ENCODE data around the gene FOS.

Gene FOS

GRCh38 chr14:75252254-75252837 is 26.3 kb upstream of the FOS start:
- DNase-seq, result no peak

DNA sequence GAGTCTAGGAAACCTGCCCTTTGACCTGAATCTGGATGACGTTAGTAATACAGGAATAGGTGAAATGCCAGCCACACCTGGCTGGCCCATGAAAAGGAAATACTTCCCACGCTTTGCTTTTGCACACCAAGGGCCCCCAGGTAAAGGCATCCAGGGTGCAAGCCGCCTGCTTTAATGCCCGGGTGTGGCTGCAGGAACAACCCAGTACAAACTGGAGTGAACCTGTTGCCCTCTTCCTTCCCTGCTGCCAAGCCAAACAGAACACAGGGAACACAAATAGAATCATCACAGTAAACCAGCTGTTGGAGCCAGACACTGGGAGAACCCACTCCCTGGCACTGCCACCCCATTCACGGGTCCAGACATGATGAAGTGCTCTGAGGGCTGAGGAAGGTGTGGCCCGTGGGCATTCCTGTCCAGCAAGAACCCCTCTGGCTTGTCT is 24.2 kb upstream of the FOS start:
- peak; percentile 67 for DNase-seq

GRCh38 chr14:75254901-75255584 is 23.6 kb upstream of the FOS start:
- DNase-seq, result peak; percentile 49

DNA sequence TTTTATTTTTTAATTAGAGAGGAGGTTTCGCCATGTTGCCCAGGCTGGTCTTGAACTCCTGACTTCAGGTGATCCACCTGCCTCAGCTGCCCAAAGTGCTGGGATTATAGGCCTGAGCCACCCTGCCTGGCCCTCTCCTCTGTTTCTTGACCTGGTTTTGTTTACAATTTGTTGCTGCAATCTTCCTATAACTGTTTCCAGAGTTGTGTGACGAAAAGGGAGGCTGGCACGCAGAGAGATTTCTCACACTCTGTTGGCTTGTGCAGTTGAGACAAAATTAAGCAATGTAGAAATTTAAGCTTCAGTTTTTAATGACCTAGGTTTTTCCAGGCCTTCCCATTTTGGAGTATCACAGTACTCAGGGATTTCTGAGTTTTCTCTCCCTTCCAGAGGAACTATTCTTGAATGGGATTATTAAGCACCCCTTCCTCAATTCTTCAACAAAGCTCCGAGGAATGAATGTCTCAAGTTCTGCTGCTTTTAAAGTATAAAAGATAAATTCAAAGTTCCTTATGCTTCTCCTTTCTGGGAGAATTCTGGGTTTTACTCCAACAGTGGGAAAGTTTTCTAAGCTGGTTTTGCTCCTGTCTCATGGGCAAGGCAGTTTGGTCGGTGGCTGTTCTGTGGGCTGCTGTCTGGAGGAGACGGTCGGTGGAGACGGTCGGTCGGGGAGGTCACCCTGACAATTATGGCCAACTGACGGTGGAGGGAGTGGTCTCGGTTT is 20.4 kb upstream of the FOS start:
- peak; percentile 82 for DNase-seq

DNA sequence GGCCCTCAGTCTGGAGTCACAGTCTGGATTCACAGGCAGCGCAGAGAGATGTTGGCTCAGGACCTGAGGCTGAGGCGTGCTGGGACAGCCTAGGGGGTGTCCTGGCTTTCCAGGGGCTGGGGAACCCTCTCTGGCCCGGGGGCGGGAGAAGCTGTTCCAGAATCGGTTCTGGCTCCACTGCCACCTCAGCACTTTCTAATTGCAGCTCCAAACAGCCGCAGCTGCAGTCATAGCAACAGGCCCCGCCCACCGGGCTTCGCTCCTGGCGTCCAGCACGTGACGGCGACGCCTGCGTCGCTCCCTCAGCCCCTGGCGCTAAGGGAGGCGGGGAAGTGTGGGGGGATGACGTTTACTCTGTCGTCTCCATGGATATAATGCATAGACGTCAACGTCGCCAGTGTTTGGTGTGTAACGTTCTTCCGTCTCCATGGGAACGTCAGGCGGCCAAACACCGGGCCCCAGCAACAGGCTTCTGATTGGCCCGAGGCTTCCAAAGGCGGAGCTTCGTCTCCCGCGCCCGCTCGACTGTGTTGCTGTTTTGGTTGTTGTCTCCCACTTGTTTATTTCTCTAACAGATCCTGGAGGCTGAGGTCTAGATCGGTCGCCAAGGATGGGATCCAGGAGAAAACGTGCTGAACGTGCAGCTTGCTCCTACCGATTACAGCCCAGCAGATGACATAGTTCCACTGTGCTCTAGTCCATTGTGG is 19.7 kb upstream of the FOS start:
- peak; percentile 100 for DNase-seq

DNA sequence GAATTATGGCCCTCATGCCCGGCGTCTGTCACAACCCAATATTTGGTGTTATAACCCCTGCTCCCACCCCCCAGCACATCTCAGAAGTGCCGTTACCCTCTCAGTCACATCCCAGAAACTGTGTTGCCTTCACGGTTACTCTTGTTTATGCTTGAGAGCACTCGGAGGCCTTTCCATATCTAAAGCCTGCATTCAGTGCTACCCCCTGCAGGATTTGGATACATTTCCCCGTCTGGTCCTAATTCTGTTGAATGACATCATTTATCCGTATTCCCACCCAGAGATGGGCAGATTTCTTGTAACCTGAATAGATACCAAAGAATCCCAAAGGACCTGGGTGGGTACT is 19.1 kb upstream of the FOS start:
- no peak for DNase-seq

DNA sequence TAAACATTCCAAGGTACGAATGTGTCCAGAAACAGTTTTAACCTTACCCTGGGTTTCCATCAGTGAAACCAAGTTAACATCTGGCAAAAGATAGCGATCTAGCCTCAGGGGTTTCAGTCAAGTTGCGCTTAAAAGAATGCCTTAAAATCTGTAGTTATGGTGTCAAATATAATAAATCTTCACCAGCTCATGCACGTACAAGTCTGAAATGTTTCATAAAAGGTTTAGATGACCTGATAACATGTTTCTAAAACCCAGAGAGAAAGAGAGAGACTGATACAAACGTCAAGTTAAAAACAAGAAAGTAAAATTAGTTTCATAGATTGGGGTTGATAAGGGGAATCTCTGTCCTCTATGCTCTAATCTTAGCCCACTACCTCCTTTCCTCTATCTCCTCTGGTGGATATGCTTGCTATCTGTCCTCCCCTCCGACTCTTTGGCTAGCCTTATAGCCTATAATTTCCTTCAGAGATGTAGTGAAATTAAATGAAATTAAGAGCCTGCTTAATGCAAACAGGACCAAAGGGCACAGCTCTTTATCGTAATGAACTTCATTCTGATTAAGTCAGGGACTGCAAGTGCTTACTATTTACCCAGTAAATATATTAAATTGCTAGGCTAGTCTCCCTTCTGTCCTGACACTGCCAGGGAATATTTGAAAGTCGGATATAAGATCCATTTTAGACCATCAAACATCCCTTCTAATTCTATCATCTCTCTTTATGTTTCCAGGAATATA is 18.4 kb upstream of the FOS start:
- DNase-seq, result no peak

DNA sequence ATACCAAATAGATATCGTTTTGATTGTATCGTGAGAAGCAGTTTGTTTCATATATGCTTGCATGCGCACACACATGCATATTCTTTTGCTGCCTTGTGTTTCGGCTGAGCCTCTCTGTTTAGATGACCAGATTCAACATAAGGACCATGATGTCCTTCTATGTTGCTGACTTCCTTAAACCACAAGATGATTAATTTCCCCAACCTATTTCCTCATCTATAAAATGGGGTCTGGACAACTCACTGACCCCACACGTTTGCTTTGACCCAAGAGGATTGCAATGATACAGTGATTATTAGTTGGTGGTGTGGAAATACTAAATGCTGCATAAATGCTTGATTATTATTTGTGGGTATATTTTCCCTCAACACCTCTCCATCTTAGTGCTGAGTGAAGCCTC is 16.8 kb upstream of the FOS start:
- no peak for DNase-seq

- DNase-seq, result no peak
Observed at GRCh38 chr14:75262641-75263040, 16.0 kb upstream of the FOS start.

DNA sequence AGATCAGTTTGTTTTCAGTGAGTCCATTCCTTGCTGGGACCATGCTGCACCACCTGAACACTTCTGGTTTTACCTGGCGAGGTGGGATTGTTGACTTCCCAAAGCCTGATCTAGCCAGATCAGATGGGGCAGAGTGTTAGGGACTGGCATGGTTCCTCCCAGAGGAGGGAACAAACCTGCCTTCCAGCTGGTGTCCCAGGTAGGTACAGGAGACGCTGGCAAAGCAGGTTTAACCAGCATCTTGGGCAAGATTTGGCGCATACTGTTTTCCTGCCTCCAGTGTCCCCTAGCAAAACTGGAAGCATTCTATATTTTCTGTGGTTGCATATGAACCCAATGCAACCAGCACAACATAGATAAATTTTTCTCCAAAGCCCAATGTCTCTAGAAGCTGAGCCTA is 14.6 kb upstream of the FOS start:
- no peak for DNase-seq

- DNase-seq, result no peak
Observed at GRCh38 chr14:75267141-75267721, 11.4 kb upstream of the FOS start.

GRCh38 chr14:75268633-75269550 is 9.7 kb upstream of the FOS start:
- DNase-seq, result no peak

DNA sequence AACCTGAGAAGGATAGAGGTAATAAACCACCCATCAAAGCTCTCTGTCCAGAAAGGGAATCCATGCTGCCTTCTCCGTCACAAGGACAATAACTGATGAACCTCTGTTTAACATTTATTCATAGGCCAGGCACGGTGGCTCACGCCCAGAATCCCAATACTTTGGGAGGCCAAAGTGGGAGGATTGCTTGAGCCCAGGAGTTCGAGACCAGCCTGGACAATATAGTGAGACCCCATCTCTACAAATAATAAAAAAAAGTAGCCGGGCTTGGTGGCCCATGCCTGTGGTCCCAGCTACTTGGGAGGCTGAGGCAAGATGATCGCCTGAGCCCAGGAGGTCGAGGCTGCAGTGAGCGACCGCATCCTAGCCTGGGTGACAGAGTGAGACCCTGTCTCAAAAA is 7.1 kb upstream of the FOS start:
- no peak for DNase-seq

DNA sequence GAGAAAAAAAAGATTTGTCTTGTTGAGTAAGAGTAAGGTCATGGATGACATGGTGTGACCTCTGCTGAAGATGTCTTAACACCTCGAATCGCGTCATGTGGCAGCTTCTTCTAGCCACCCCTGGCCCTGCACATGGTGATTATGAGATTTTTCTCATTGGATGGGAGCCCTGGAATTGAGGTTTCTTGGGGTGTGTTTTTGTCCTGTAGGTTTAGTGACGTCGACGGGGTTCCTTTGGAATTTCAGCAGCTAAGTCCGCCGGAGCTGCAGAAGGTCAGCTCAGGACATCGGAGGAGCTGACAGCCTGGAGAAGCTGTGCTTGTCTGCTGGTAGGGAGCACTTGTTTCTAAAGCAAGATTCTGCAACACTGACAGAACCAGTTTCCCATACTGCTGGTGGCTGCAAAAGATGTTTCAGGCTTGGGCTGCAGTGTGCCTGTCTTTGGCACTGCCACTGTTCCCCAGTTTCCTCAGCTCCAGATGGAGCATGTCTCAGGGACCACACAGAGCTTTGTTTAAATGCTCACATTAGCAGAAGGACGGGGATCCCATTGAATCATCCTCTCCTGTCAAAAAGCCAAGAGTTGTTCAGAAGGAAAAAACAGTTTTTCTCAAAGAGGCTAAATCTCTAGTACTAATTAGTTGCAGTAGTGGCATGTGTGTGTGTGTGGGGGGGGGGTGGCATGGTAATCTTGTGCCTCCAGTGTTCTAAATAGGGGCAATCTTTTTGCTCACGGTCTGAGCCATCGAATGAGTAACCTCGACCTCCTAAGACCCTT is 5.2 kb upstream of the FOS start:
- DNase-seq, result no peak

GRCh38 chr14:75274050-75274898 is 4.4 kb upstream of the FOS start:
- no peak for DNase-seq

DNA sequence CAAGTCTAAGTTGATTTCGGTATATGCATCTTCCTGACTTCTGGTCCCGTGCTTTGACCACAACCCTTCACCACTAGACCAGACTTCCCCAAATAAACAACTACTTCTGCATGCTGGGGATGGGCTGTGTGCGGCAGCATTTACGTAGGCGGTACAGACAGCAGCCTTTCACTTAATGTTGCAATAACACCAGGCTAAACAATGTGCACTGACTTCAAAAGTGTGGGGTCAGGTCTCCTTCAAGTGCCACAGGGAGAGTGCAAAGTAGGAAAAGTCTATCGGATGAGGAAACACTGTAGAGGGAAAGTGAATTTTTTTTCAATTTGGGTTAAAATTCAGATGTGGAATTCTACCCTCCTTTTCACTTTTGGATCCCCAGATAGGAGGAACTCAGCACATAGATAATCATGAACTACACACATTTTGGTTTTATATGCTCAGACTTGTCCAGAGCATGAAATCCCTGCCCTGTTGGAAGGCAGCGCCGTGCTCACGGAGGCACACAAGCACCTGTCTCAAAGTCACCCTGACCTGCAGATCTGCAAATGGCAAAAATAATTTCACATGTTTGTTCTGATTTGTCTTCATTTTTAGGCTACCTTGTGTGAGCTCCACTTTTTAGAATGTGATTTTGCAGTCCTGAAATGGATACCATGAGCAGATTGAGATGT is 3.6 kb upstream of the FOS start:
- peak; percentile 81 for DNase-seq

GRCh38 chr14:75275598-75275997 is 3.0 kb upstream of the FOS start:
- no peak for DNase-seq

DNA sequence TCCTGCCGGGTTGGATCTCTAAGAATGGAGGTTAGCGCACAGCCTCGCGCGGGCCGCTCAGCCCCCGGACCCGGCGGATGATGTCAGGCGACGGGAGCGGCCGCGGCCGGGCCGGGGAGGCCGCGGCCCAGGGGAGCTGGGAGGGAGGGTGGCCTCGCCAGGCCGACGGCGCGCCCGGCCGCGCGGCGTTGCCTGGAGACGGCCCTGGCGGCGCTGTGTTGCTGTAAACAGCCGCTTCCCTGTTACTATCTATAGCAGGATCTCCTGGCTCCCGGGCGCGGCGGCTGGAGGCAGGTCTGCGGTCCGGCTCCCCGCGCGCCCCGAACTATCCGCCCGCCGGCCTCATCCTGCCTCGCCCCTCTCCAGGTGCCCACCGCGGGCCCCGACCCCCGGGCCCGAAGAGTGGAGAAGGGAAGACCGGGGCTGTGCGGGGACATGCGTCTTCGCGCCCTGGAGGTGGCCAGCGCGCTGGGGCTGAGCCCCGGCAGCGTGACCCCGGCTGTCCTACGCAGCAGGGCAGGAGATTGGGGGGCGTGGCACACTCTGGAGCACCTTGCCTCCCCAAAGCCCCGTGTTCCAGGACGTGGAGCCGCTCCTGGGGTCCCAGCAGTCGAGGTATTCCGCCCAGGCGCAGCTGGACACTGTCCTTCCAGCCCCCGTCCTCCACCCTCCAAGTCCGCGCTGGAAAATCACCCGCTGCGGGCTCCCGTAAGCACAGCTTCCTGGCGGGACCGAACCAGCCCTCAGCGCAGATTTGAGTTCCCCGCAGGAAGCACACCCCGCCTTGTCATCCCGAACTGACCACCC is 1.4 kb upstream of the FOS start:
- DNase-seq, result peak; percentile 96
